Mesodermal cell (in vitro differentiated cells): ENCODE data around the gene CD151.

ENCODE experiments used
- H3K27ac ChIP-seq: 2 replicates; pipeline ENCODE4 v1.7.0; 2013; ENCODE audit warnings: mild to moderate bottlenecking, low read depth, low read length, moderate library complexity; ENCODE audit not compliant: severe bottlenecking
- H3K36me3 ChIP-seq: 2 replicates; pipeline ENCODE4 v1.7.1; 2013; ENCODE audit warnings: mild to moderate bottlenecking, low read length, moderate library complexity; ENCODE audit not compliant: control insufficient read depth, insufficient read depth
- H3K4me1 ChIP-seq: one replicate; pipeline ENCODE4 v1.7.1; 2013; ENCODE audit warnings: mild to moderate bottlenecking, low read length; ENCODE audit not compliant: insufficient read depth, control insufficient read depth, poor library complexity, severe bottlenecking
- H3K4me3 ChIP-seq: 2 replicates; pipeline ENCODE4 v1.7.0; 2013; ENCODE audit warnings: low read length, control low read depth, mild to moderate bottlenecking; ENCODE audit not compliant: insufficient read depth, poor library complexity, severe bottlenecking; ENCODE audit errors: extremely low read depth
- H3K9me3 ChIP-seq: 2 replicates; pipeline ENCODE4 v1.7.1; 2013; ENCODE audit warnings: mild to moderate bottlenecking, low read length, moderate library complexity; ENCODE audit not compliant: control insufficient read depth
- WGBS, 2 experiments: methylation state at CpG; one replicate each; pipeline ENCODE4 v1.1.5; 2013; ENCODE audit warnings: missing lambda C conversion rate in 2 of 2; ENCODE audit not compliant: insufficient coverage in 2 of 2; 5-methylcytosine and 5-hydroxymethylcytosine counted together

Gene CD151

GRCh38 chr11:825366-826226 lies 7.2 kb upstream of the CD151 start:
- no peak overlapping the region for H3K4me3 ChIP-seq
- H3K9me3 ChIP-seq = no peaks in the 10 kb centered on the region
- WGBS, 2 experiments = 94 to 96% methylated on average over 8 of the region's 12 CpGs
- H3K27ac ChIP-seq = no peak overlapping the region
- peaks cover 26% of the 10 kb centered on the region for H3K36me3 ChIP-seq
- H3K4me1 ChIP-seq = peaks cover 35% of the 10 kb centered on the region

GRCh38 chr11:826227-826621 lies 6.5 kb upstream of the CD151 start:
- no peak overlapping the region for H3K27ac ChIP-seq
- 86 to 87% methylated on average over 5 to 6 of the region's 9 CpGs for WGBS, 2 experiments

GRCh38 chr11:826836-827145 lies 6.0 kb upstream of the CD151 start:
- Histone ChIP-seq H3K27ac (no peak overlapping the region), H3K4me3 (peak overlapping the region; percentile 28), H3K4me1 (peaks cover 42% of the 10 kb centered on the region), H3K9me3 (no peaks in the 10 kb centered on the region), H3K36me3 (peaks cover 21% of the 10 kb centered on the region)
- 5% methylated on average over 20 to 21 of the region's 22 CpGs for WGBS, 2 experiments

More at GRCh38 chr11:826227-826621, 6.5 kb upstream of the CD151 start:
- Histone ChIP-seq H3K4me1 (peaks cover 36% of the 10 kb centered on the region), H3K9me3 (no peaks in the 10 kb centered on the region), H3K36me3 (peaks cover 26% of the 10 kb centered on the region), H3K4me3 (no peak overlapping the region)

GRCh38 chr11:827146-827896 lies 5.4 kb upstream of the CD151 start:
- H3K9me3 ChIP-seq = no peaks in the 10 kb centered on the region
- H3K4me3 ChIP-seq = peak overlapping the region; percentile 28
- peaks cover 43% of the 10 kb centered on the region for H3K4me1 ChIP-seq
- no peak overlapping the region for H3K27ac ChIP-seq
- H3K36me3 ChIP-seq = peaks cover 18% of the 10 kb centered on the region
- 2 to 3% methylated on average over 56 to 61 of the region's 66 CpGs for WGBS, 2 experiments

GRCh38 chr11:827897-828192 lies 4.9 kb upstream of the CD151 start, which contains the start of gene CRACR2B:
Gene CRACR2B, plus strand, starts transcription at chr11:827919. Its CDS starts 689 bp downstream, at chr11:828608.
- peaks cover 13% of the 10 kb centered on the region for H3K36me3 ChIP-seq
- peak within 1 kb of the TSS; percentile 36 for H3K27ac ChIP-seq
- no peaks in the 10 kb centered on the region for H3K9me3 ChIP-seq
- peak within 1 kb of the TSS; percentile 28 for H3K4me3 ChIP-seq
- 48 to 53% methylated on average over 5 of the region's 5 CpGs for WGBS, 2 experiments
- H3K4me1 ChIP-seq = peaks cover 43% of the 10 kb centered on the region

GRCh38 chr11:828506-829175 lies 4.1 kb upstream of the CD151 start:
- peaks cover 43% of the 10 kb centered on the region for H3K4me1 ChIP-seq
- 42 to 59% methylated on average over 14 to 20 of the region's 21 CpGs for WGBS, 2 experiments
- peak overlapping the region; percentile 36 for H3K27ac ChIP-seq
- no peak overlapping the region for H3K4me3 ChIP-seq
- no peaks in the 10 kb centered on the region for H3K9me3 ChIP-seq
- peaks cover 13% of the 10 kb centered on the region for H3K36me3 ChIP-seq

- Histone ChIP-seq H3K4me3 (peak overlapping the region; percentile 31), H3K4me1 (peaks cover 45% of the 10 kb centered on the region)
- 7 to 8% methylated on average over 31 to 34 of the region's 40 CpGs for WGBS, 2 experiments
Observed at GRCh38 chr11:829176-829846, 3.4 kb upstream of the CD151 start.

GRCh38 chr11:829847-830294 lies 2.9 kb upstream of the CD151 start:
- Histone ChIP-seq H3K4me1 (peaks cover 51% of the 10 kb centered on the region), H3K36me3 (peaks cover 4% of the 10 kb centered on the region), H3K4me3 (peak overlapping the region; percentile 31), H3K9me3 (no peaks in the 10 kb centered on the region), H3K27ac (no peak overlapping the region)
- 1 to 2% methylated on average over 38 to 39 of the region's 39 CpGs for WGBS, 2 experiments

More at GRCh38 chr11:829176-829846, 3.4 kb upstream of the CD151 start:
- Histone ChIP-seq H3K36me3 (peaks cover 6% of the 10 kb centered on the region), H3K9me3 (no peaks in the 10 kb centered on the region), H3K27ac (peak overlapping the region; percentile 36)

GRCh38 chr11:830295-831117 lies 2.2 kb upstream of the CD151 start:
- H3K4me3 ChIP-seq = peak overlapping the region; percentile 31
- peaks cover 4% of the 10 kb centered on the region for H3K36me3 ChIP-seq
- no peaks in the 10 kb centered on the region for H3K9me3 ChIP-seq
- H3K27ac ChIP-seq = no peak overlapping the region
- H3K4me1 ChIP-seq = peaks cover 53% of the 10 kb centered on the region
- 1 to 2% methylated on average over 67 to 72 of the region's 78 CpGs for WGBS, 2 experiments
